ENCODE measurements around the gene MIPOL1.

DNA sequence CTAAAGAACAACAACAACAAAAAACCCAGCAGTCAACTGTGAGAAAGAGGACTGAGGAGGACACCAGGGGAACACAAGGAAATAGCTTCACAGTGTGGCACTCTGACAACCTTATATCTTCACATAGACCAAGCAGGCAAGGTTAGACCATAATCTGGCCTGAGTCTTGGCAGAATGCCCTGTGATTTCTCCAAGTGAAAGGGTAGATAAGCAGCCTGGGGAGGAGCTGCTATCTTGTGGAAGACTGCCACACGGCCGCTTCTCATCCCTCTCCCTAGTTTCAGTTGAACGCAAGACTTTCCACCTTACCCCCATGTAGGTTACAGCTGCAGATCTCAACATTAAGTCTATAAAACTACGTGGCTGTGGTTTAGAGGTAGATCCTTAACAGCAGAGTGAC is 29.0 kb upstream of the MIPOL1 start:
- TF ChIP-seq, protein P1, sequence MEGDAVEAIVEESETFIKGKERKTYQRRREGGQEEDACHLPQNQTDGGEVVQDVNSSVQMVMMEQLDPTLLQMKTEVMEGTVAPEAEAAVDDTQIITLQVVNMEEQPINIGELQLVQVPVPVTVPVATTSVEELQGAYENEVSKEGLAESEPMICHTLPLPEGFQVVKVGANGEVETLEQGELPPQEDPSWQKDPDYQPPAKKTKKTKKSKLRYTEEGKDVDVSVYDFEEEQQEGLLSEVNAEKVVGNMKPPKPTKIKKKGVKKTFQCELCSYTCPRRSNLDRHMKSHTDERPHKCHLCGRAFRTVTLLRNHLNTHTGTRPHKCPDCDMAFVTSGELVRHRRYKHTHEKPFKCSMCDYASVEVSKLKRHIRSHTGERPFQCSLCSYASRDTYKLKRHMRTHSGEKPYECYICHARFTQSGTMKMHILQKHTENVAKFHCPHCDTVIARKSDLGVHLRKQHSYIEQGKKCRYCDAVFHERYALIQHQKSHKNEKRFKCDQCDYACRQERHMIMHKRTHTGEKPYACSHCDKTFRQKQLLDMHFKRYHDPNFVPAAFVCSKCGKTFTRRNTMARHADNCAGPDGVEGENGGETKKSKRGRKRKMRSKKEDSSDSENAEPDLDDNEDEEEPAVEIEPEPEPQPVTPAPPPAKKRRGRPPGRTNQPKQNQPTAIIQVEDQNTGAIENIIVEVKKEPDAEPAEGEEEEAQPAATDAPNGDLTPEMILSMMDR (IDR thresholded peaks at IDR 0.05; ENCODE audit: insufficient read depth, low read length, poor library complexity, severe bottlenecking): no peak
- no peak for TF ChIP-seq EZH2phosphoT487 (conservative IDR thresholded peaks at IDR 0.05; ENCODE audit: low read length)

All from SU-DHL-6 (cell line).